ENCODE measurements around the gene ITPKB.

ITPKB gene

DNA sequence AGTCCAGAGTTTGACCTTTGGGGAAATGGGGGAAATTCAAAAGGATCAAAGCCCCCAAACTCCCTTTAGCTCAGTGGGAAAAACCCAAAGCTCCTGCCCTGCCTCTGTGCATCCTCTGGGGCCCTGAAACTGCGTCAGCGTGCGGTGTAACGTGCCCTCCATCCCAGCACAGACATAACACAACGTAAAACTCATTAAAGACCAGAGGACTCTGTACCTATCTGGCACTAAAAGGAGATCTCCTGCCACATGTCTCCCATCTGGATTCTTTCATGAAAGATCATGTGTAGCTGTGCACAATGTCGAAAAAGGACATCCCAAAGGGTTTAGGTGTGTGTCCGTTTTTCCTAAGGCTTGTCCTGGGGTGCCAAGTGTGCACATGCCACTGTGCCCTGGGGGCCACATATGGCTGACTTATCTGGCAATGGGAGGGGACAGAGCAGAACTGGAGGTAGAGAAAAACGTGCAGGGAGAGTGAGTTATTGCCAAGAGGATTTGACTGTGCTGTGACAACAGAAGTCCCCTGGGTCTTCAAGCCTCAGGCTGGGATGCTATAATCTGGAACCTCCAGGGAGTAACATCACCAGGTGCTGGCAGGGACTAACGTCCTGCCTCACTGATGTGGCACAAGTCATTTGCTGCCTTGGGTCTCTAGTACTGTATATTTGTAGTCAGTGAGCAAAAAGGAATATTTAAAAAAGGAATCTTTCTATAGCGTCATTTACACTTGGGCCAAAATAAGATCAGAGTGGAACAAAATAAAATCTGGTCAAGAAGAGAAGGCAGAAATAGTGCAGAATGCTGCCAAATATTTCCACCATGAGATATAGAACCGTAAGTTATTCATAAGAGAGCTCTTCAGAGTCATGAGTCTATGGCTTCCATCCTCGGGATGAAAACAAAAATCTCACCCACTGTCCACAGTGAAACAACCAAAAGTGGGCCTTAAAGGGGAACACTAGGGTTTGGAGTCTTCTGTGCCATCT lies 52.3 kb downstream of the ITPKB start:
- DNase-seq (ENCODE audit: low read depth in 4 of 4, low spot score in 1 of 4): no peak

DNA sequence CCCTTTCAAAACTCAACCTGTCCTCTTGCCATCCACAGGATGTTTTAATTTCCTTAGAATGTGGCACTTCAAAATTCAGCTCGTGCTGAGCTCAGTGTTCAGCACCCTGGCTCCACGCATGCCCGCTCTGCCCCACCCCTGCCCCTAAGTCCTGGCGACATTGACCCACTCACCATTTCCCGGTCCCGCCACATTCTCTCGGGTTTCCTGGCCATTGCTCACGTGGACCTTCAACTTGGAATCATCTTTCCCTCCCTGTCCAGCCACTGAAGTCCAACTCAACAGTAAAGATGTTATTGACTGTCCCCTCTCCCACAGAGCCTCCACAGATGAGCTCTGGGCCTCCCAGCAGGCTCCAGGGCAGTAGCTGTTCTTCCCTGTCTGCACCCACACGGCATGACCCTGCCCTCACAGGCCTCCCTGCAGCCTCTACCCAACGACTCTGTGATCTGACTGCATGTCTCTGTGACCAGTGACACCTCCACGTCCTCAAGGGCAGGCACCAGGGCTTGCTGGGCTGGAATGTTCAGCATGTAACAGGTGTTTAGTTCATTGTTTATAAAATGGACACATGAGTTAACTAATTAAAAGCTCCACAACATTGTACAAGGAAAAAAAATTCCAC lies 53.8 kb downstream of the ITPKB start:
- DNase-seq (ENCODE audit: low read depth in 4 of 4, low spot score in 1 of 4): no peak

GRCh38 chr1:226684026-226684425 lies 55.1 kb downstream of the ITPKB start:
- no peak for DNase-seq (ENCODE audit: low read depth in 4 of 4, low spot score in 1 of 4)

GRCh38 chr1:226682871-226683814 lies 55.9 kb downstream of the ITPKB start:
- DNase-seq (ENCODE audit: low read depth in 4 of 4, low spot score in 1 of 4): no peak

- no peak for DNase-seq (ENCODE audit: low read depth in 4 of 4, low spot score in 1 of 4)
These were observed 57.2 kb downstream of the ITPKB start for GRCh38 chr1:226681652-226682493.

GRCh38 chr1:226680653-226681052 lies 58.4 kb downstream of the ITPKB start:
- DNase-seq (ENCODE audit: low read depth in 4 of 4, low spot score in 1 of 4): no peak

- DNase-seq (ENCODE audit: low read depth in 4 of 4, low spot score in 1 of 4): peak; percentile 59 to 75 (median 70)
These were observed 59.1 kb downstream of the ITPKB start for GRCh38 chr1:226679853-226680516.

DNA sequence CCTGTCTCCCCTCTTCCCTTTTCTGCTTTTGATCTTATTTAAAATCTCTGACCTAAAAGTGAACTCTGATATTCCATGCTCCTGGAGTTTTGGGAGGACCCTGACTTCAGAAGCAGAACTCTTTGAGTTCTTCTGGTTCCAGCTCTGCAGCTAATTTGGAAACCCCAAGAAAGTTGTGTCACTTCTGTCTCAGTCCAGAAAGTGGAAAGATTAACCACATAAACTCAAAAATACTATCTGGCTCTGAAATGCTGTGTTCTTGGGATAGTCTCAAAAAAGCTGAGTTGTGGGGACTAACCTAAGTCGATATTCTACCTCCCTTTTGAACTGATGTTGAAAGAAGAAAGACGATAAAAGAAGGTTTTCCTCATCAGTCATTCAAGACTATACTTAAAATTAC lies 59.8 kb downstream of the ITPKB start:
- no peak for DNase-seq (ENCODE audit: low read depth in 4 of 4, low spot score in 1 of 4)

- DNase-seq (ENCODE audit: low read depth in 4 of 4, low spot score in 1 of 4): no peak
These were observed 60.4 kb downstream of the ITPKB start for GRCh38 chr1:226678701-226679100.

DNA sequence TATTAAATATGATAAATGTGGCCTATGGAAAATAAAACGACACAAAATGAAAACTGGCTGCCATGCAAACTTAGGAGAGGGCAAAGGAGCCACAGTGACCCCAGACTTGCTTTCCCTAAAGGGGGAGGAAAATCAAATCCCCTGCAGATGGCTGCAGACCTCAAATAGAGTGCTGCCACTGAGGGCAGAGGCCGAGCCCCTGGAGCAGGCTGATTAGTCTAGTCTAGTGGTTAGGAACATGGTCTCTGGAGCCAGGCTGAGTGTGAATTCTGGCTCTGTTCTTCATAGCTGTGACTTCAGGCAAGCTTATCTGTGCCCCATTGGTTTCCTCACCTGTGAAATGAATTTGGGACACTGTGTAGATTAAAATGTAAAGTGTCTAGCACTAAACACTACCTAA lies 60.8 kb downstream of the ITPKB start:
- no peak for DNase-seq (ENCODE audit: low read depth in 4 of 4, low spot score in 1 of 4)

- DNase-seq (ENCODE audit: low read depth in 4 of 4, low spot score in 1 of 4): peak in 3 of 4 experiments; percentile 48 to 60 (median 56)
These were observed 61.8 kb downstream of the ITPKB start for GRCh38 chr1:226677027-226678020.

GRCh38 chr1:226676381-226676780 lies 62.7 kb downstream of the ITPKB start:
- no peak for DNase-seq (ENCODE audit: low read depth in 4 of 4, low spot score in 1 of 4)

- no peak for DNase-seq (ENCODE audit: low read depth in 4 of 4, low spot score in 1 of 4)
These were observed 63.2 kb downstream of the ITPKB start for GRCh38 chr1:226675715-226676357.

DNA sequence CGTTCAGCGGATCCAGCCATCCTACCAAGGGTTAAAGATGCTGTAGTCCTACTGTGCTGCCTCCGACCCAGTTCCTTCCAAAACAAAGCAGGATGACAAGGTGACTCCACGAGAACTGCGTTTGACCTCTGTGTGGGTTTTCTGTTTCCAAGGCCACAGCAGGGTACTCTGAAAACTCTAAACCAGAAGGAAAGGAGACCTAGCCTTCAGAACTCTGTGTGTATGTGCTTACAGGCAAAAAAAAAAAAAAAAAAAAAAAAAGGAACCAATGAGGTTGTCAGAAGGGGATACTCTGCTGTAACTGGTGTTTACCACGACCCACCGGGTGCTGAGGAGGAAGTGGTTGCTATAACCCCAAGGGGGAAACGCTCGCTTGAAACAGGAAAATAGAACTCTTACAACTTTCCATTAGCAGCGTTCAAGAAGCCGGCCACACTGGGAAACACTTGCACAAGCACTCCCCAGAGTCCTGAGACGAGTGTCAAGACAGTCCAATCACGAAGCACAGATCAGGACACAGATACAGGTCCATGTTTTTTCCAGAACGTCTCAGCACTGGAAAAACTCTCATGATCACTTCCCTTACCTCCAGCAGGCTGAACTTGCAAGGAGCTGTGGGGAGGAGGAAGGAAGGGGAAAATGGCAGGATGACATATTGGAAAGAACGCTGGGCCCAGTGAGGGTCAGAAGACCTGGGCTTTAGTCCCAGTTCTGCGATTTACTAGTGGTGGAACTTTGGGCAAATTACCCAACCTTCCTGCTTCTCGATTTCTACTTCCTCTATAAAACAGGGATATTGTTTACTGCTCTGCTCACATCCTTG lies 64.0 kb downstream of the ITPKB start:
- DNase-seq (ENCODE audit: low read depth in 4 of 4, low spot score in 1 of 4): no peak

DNA sequence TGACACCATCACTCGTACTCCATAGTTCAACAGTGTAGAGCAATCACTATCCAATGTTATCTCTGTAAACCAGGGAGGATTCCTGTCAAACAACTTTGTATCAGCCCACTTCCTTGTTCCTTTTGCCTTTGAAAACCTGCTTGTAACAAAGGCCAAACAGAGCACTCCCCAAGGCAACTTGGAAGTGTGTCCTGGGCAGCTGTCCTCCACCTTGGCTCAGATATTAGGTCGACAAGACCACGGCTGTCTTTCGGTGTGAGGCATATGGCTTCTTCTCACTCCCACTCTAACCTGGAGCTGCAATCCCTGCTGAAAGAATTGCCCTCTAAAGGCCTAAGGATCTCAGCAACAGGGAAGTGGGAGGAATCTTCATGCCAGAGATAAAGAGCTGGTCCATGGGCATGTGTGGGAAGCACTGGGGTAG lies 66.7 kb downstream of the ITPKB start:
- DNase-seq (ENCODE audit: low read depth in 4 of 4, low spot score in 1 of 4): no peak

- no peak for DNase-seq (ENCODE audit: low read depth in 4 of 4, low spot score in 1 of 4)
These were observed 67.8 kb downstream of the ITPKB start for GRCh38 chr1:226671277-226671676.

DNA sequence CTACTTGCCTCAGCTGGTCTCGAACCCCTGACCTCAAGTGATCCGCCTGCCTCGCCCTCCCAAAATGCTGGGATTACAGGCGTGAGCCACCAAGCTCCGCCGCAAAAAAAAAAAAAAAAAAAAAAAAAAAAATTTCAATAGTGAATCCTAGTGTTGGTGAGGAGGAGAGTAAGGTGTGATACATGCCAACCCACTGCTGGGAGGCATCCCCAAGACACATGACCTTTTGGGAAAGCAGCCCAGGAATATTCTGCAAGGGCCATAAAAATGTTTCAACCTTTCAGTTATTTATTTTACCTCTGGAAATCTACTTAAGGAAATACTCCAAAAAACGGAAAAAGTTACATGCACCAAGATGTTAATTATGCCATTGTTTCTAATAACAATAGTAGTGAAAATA lies 69.0 kb downstream of the ITPKB start:
- DNase-seq (ENCODE audit: low read depth in 4 of 4, low spot score in 1 of 4): no peak

All from stimulated activated CD4-positive, alpha-beta T cell treated with anti-CD3 and anti-CD28 coated beads, Interleukin-1b, Interleukin-23, amount 100 ng/mL, for 24 hours (primary cell).